LHCN-M2 (cell line): Measurements from ENCODE around the gene PARD6B. TPM values are rescaled to one million over a fixed set of nuclear protein-coding genes. Genes with fewer than 3 reads are reported as not detected.
"Not testable (repeated sequence)": the region's sequence is repeated elsewhere in the genome, so short reads cannot be mapped to it uniquely, and the experiment has no call there.

ENCODE experiments used
- DNase-seq: peaks from one replicate; pipeline ENCODE4 v3.0.0-alpha.2; 2012; ENCODE audit warnings: low read depth
- polyA plus RNA-seq: library from polyadenylated mRNA; unstranded; fragments of >200 nt; gene quantifications from one replicate; pipeline ENCODE4 v1.2.1, GENCODE V29; 2012; ENCODE audit warnings: missing spikeins
- total RNA-seq: library from RNA; depleted of rRNA; stranded (reverse); fragments of >200 nt; gene quantifications from 2 replicates; pipeline ENCODE4 v1.2.3, GENCODE V29; 2014; rRNA removed

PARD6B gene
- 0.06 and 0.90 TPM in 2 replicates for total RNA-seq
- 0.02 TPM for polyA plus RNA-seq

DNA sequence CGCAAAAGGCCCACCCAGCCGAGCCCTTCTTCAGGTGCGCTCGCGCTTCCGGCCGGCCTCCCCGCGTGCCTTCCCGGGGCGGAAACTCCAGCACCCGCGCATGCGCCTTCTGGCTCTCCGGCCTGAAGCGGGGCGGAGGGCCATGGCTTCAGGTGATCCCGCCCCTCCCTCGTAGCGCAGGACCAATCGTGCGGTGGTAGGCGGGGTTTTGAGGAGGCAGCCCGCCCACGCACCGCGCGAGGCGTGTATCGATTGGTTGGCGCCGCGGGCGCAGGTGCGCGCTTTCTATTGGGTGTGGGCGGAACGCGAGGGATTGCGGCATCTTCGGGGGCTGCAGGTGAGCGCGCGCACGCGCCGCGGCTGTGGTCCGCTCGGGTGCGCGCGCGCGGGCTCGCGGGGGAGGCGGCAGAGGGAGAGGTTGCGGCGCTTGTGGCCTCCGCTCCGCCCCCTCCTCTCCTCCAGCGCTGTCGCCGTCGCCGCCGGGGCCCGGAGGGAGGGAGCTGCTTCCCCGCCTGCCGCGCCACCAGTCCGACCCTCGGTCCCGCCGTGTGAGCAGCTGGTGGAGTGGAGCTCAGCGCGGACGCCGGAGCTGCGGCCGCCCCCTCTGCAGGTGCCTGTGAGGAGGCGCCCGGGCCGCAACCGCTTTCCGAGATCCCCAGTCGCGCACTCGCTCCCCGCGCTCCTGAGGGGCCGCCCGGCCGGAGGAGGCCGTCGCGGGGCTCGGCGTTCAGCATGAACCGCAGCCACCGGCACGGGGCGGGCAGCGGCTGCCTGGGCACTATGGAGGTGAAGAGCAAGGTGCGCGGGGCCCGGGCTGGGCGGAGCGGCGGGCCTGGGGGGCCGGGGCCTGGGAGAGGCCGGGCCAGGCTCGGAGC lies at the start of gene PARD6B:
TSS of gene PARD6B (plus strand) at position 526 of the 875 bp plus-strand sequence. CDS start at position 733, 207 bp downstream.
- peak; percentile 84 for DNase-seq

DNA sequence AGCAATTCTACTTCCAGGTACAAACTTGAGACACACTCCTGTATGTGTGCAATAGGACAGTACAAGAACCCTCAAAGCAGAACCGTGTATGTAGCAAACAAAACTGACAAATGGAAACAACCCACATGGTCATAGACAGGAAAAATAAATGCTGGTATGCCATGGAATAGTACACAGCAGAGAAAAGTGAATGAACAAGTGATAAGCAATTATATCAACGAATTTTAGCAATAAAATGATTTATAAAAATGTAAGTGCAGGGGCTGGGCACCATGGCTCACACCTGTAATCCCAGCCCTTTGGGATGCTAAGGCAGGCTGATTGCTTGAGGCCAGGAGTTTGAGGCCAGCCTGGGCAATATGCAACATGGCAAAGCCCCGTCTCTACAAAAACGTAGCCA lies 49.3 kb upstream of the PARD6B start:
- DNase-seq, result no peak

DNA sequence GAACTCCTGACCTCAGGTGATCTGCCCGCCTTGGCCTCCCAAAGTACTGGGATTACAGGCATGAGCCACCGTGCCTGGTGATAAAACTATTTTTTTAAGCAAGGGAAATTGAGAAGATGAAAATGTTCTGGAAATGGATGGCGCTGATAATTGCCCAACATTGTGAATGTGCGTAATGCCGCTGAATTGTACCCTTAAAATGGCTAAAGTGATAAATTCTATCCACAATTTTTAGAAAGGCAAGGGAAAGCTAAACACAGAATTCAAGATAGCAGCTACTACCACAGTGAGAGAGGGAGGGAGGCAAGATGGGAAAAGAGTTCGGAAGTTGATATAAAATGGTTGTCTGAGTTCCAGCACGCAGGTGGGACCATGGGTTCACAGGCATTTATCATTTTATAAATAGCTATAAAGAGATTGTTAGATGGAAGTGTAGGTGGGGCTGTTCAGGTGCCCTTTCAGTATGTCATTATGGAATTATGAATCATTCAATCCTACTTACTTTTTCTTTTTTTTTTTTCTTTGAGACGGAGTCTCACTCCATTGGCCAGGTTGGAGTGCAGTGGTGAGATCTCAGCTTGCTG lies 48.3 kb upstream of the PARD6B start:
- no peak for DNase-seq

DNA sequence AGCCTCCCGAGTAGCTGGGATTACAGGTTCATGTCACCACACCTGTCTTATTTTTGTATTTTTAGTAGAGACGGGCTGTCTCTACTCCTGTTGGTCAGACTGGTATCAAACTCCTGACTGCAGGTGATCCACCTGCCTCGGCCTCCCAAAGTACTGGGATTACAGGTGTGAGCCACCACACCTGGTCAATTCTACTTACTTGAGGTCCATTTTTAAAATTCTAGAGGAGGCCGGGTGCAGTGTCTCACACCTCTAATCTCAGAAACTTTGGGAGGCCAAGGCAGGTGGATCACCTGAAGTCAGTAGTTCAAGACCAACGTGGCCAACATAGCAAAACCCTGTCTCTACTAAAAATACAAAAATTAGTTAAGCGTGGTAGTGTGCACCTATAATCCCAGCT lies 47.8 kb upstream of the PARD6B start:
- DNase-seq, result no peak

DNA sequence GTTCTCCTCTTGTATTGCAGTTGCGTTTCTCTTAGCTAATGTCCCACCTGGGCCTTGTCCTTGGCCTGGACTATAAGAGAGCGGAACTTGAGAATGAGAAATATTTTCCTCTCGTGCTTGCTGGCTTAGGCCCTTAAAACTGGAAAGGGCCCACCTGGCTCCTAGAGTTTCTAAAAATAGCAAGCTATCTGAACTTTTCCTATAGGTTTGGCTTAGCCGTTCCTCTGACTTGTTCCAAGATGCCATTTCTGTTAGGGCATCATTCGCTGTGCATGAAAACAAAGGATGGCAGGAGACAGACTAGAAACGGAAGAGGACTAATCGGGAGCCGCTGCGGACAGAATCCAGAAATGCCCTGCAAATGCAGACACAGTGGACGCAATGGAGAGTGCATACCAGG lies 44.6 kb upstream of the PARD6B start:
- no peak for DNase-seq

DNA sequence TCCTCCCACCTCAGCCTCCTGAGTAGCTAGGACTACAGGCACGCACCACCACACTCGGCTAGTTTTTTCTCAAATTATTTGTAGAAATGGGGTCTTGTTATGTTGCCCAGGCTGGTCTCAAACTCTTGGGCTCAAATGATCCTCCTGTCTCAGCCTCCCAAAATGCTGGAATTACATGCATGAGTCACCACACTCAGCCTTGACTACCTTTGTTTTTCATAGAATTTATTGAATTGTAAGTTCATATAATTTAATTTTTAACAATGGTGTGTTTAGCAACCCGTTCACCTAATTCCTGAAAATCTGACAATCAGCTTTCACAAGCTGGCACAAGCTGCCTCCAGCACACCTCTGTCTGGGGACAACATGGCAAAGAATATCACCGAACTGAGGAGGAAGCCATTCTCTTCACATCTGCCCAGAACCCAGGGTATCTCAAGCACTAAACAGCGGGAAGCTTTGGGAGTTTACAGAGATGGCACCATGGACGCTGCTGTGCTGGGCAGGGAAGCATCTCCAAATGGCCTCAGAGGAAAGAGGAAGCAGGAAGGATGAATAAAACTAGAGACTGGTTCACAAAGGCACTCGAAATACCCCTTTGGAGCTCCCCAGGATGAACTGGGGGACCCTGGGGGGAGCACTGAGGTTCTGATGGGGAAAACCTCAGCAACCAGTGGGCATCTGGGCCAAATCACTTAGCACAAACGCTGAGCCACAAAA lies 43.0 kb upstream of the PARD6B start:
- DNase-seq, result no peak

DNA sequence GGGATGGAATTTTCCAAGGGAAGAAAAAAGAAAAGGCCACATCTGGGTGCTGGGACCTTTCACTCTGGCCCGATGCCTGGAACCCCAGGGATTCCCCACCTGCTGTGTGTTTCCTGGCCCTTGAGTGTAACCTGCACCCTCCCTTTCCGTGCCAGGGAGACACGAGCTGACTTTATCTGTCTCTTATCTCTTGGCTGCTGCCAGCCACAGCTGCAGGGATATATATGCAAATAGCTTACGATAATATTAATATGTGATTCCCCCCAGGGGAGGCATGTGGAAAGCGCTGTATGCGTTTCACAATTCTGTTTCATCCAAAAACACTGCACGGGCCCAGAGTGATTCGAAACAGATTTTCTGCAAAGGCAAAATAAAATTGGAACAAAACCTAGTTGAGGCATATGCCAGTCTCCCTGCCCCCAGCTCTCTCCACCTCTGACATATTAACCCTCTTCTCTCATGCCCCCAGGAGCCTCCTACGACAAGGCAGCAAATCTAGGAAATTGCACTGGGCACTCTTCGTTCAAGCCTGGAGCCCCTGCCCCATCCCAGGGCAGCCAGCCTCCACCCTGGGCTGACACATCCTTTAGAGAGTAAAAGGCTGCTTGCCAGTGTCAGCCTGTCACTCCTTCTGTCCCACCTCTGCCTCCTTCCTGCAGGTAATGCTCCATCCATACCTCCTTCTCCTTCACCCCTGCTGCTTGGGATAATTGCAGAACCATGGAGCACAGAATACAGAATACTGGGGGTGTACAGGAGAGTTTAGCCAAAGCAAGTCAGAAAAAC lies 41.3 kb upstream of the PARD6B start:
- DNase-seq, result no peak

DNA sequence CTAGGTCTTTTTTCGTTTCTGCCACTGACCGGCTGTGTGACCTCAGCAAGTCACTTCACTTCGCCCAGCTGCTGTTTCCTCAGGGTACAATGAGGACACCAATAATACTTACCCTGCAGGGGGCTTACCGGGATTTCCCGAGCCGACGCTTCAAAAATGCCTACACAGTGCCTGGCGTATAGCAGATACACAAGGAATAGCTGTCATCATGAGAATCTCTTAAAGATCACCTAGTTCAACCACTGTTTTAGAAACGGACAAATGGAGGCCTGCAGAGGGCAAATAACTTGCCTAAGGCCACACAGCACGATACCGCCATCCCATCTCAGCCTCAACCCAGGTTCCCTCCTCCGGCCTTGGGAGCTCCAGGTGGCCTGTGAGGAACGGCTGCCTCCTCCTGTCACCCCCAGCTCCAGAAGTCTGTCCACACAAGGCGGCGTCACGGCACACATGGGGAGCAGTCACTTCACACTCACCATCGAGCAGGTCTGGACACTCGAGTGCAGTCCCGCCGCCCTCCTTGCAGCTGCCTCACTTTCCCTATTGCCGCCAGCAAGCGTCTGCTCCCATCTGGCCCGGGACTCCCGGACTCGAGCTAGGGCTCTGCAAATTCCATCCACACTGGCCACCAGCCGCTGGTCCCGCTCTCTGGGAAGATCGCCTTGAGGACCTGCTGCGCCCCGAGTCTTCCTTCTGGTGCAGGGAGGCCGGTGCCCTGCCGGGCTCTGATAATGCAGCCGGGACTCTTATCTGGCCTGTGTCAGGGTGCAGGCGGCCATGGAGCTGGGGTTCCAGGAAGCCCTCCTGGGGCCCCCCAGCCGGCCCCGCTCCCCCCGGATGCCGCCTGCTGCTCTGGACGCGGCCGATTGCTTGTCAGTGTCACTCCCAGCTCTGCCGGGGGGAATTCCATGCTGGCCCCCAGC lies 40.5 kb upstream of the PARD6B start, which contains the start of gene RIPOR3:
TSS of gene RIPOR3 (minus strand) at position 893 of the 923 bp plus-strand sequence. CDS start at position 479, 414 bp downstream.
- DNase-seq, result no peak

GRCh38 chr20:50691573-50692551 lies 39.5 kb upstream of the PARD6B start:
- DNase-seq, result peak; percentile 11

DNA sequence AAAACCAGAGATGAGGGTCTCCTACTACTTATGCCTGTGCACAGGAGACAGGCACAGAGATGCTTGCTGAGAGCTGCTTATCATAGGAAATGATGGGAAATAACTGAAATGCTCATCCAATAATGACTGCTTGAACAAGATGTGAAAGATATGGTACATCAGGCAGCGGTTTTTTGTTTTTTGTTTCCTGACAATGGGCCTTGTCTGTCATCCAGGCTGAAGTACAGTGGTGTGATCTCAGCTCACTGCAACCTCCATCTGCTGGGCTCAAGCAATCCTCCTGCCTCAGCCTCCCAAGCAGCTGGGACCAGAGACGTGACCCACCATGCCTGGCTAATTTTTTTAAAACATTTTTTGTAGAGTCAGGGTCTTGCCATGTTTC lies 38.8 kb upstream of the PARD6B start:
- no peak for DNase-seq

- DNase-seq, result no peak
Measured at GRCh38 chr20:50693001-50693400, 38.4 kb upstream of the PARD6B start.

GRCh38 chr20:50694379-50695134 lies 36.8 kb upstream of the PARD6B start:
- no peak for DNase-seq

DNA sequence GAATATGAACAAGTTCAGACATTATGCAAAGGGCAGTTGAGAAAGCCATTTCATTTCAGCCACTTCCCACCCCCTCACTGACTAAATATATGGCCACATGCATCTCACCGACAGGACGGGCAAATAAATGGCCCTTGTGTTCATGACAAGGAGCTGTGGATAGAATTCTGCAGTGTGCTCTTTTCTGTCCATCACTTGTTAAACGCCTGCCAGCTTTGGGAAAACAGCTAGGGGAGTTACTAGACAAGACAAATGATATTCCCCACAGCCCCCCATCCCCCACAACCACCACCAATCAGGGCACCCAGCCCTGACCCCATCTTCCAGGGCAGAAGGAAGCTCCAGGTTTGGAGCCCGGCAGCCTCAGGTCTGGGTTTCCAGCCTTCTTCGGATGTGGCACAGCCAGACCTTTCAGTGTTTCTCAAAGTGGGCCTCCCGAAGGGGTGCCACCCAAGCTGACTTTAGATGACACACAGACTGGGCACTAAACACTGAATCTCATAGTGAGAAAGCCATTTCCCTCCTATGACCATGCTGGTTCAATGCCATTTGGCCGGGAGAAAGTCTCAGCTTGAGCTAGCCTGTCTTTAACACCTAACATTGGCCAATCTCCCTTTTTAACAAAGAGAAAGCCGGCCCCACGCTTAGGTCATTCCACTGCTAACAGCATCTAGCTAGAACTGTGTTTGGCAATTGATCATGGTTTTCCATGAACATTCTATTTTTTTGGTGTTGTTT lies 36.1 kb upstream of the PARD6B start:
- DNase-seq, result no peak

DNA sequence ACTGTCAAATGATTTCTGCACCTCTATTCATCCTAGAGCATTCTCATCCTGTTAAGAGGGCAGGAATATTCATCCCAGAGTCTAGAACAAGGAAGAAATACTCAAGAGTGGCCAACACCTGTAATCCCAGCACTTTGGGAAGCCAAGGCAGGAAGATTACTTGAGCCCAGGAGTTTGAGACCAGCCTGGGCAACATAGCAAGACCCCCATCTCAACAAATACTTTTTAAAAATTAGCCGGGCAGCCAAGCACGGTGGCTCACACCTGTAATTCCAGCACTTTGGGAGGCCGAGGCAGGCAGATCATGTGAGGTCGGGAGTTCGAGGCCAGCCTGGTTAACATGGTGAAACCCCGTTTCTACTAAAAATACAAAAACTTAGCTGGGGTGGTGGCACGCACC lies 33.1 kb upstream of the PARD6B start:
- DNase-seq, result not testable (repeated sequence)

GRCh38 chr20:50699688-50700087 lies 31.7 kb upstream of the PARD6B start:
- DNase-seq, result no peak

DNA sequence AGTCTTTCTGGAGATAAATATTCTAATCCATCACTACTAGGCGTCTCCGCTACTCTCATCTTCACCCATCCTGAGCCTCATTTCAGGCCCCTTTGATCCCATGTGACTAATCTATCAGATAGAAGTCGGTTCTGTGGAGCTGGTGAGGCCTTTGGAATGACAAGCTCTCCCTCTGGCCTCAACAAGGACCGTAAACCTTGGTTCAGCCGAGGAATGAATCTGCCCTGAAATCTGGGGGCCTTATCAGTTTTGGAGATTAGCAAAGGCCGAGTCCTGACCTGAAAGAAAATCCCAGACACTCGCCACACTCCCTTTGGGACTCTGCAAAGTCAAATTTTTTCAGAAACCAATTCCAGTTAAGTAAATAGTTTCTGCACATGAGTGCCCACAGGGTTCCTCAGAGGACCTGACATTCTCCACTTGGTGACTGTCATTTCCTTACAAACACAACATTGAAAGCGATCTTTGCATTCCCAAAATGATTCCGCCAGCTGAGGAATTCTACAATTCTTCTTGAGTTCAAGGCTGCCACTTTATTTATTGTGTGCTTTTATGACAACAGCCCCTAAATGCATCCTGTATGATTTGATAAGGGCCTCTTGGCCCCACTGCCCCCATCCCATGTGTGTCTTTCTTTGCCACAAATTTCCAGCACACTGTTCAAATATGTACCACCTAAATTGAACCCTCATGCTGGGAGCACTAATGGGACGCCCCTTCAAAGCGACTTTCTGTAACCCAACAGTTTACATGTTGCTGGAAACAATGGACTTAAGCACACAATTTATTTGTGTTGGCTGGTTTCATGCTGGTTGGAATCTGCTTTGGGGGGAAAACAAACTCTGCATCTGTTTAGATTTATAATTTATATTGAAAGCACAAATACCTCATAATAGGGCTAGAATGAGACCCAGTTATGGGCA lies 30.1 kb upstream of the PARD6B start:
- DNase-seq, result no peak
